Transverse colon (tissue), 4 donors: Measurements from ENCODE around the gene PCNX1.

Experiments
- CTCF ChIP-seq, 5 experiments: fragments of 200-600 bp in 3 of 5; fragments of 450-650 bp in 2 of 5; sonication (generic) in 3 of 5; IDR thresholded peaks; 1 replicate in 2 of 5; 2 replicates in 3 of 5; pipeline ENCODE4 v1.5.1; 2016 to 2017; ENCODE audit warnings: antibody characterized with exemption in 5 of 5, inconsistent platforms in 3 of 5, mild to moderate bottlenecking in 2 of 5, moderate library complexity in 1 of 5
- EP300 ChIP-seq: sonication (generic); formaldehyde crosslinking; IDR thresholded peaks from one replicate; pipeline ENCODE4 v1.6.1; 2017; ENCODE audit warnings: antibody characterized with exemption, low read depth
- POLR2A ChIP-seq: fragments of 450-650 bp; IDR thresholded peaks from one replicate; pipeline ENCODE4 v1.6.1; 2016; ENCODE audit warnings: antibody characterized with exemption, mild to moderate bottlenecking, moderate library complexity
- POLR2AphosphoS5 ChIP-seq, 3 donors: sonication (generic); formaldehyde crosslinking; IDR thresholded peaks; one replicate each; pipeline ENCODE4 v1.6.1; 2016; ENCODE audit warnings: antibody characterized with exemption in 3 of 3

- TF ChIP-seq CTCF (IDR thresholded peaks at IDR 0.05) (no peak), POLR2A (no peak), POLR2AphosphoS5 (IDR thresholded peaks at IDR 0.05) (no peak), EP300 (no peak)
Observed at GRCh38 chr14:71150737-71151136, 243.5 kb downstream of the PCNX1 start.
